ENCODE results near the gene BCL11B. TPM values are rescaled to one million over a fixed set of nuclear protein-coding genes. Genes with fewer than 3 reads are reported as not detected.

The BCL11B gene
- total and polyA plus RNA-seq, 9 of the 15 experiments (the other 6 are each of a cell fraction or from before 2014, with no cell fraction given), result 0.09 TPM; not detected in 8

GRCh38 chr14:99224948-99225347 is 47.0 kb downstream of the BCL11B start:
- BruUV-seq (replicated peaks), result no TSS peak
- no peak overlapping the region for H3K27ac ChIP-seq (ENCODE audit: extremely low read depth, low read depth, low read length)
- H3K36me3 ChIP-seq (ENCODE audit: control insufficient read depth, insufficient read depth, low read length), result no peaks in the 10 kb centered on the region
- H3K4me1 ChIP-seq (replicated peaks in 1 of 2; ENCODE audit: control insufficient read depth in 2 of 2, insufficient read depth in 2 of 2, low read length in 2 of 2), result no peaks in the 10 kb centered on the region
- ChIA-PET CTCF (ENCODE audit: low intra/inter-chr PET ratio) (no interaction called here), POLR2A (no interaction called here)
- no peak for ATAC-seq
- TF ChIP-seq ETS2 (tag; IDR thresholded peaks at IDR 0.05; ENCODE audit: borderline replicate concordance, poor library complexity, severe bottlenecking) (no peak), ZNF232 (CRISPR knock-in tag; IDR thresholded peaks at IDR 0.05) (no peak), LARP7 (IDR thresholded peaks at IDR 0.05) (no peak), SMARCC2 (IDR thresholded peaks at IDR 0.05; ENCODE audit: low read depth) (no peak), ZC3H8 (IDR thresholded peaks at IDR 0.05) (no peak), CGGBP1 (CRISPR knock-in tag; IDR thresholded peaks at IDR 0.05) (no peak)
- H2AFZ ChIP-seq (ENCODE audit: low read depth, low read length), result no peak overlapping the region
- WGBS (ENCODE audit: insufficient coverage, low coverage, missing lambda C conversion rate), result 0% methylated on average over 3 of the region's 3 CpGs
- in situ Hi-C loops (cut with MboI), result no loop called here
- H3K9me3 ChIP-seq (replicated peaks; ENCODE audit: control insufficient read depth, insufficient read depth, low read depth, low read length), result no peaks in the 10 kb centered on the region
- no peak for DNase-seq (ENCODE audit: extremely low read depth in 1 of 4, low spot score in 3 of 4)
- H3K27me3 ChIP-seq (ENCODE audit: control insufficient read depth in 2 of 2, insufficient read depth in 2 of 2, low read length in 2 of 2), result 0 out of 5 replicates have a peak, but pooled peaks cover 0 to 6% of the 10 kb centered on the region in 2 experiments
- intact Hi-C loops (cut with micrococcal nuclease), result no loop called here
- no peak overlapping the region for H3K9ac ChIP-seq (ENCODE audit: insufficient read depth in 1 of 2, low read depth in 2 of 2, low read length in 2 of 2)
- H3K4me3 ChIP-seq, result no peak overlapping the region
- no peaks in the 10 kb centered on the region for H3K9me1 ChIP-seq (ENCODE audit: control insufficient read depth, insufficient read depth, low read length)
- H3K4me2 ChIP-seq (ENCODE audit: insufficient read depth, low read length), result no peak overlapping the region
- FAIRE-seq, result no peak
- H4K20me1 ChIP-seq (replicated peaks; ENCODE audit: control insufficient read depth, insufficient read depth, low read length), result no peaks in the 10 kb centered on the region
- no peaks in the 10 kb centered on the region for H3K79me2 ChIP-seq (ENCODE audit: control insufficient read depth, insufficient read depth, low read length)
